ENCODE measurements around the gene PPP3R1.
"Not testable (repeated sequence)": the region's sequence is repeated elsewhere in the genome, so short reads cannot be mapped to it uniquely, and the experiment has no call there.

The PPP3R1 gene

GRCh38 chr2:68185541-68186164, 66.7 kb downstream of the PPP3R1 start:
- peak; percentile 70 for DNase-seq

GRCh38 chr2:68182902-68183301, 69.4 kb downstream of the PPP3R1 start:
- DNase-seq, result no peak

- DNase-seq, result no peak
Observed at GRCh38 chr2:68178954-68179627, 73.2 kb downstream of the PPP3R1 start.

- DNase-seq, result no peak
Observed at GRCh38 chr2:68178432-68178831, 73.9 kb downstream of the PPP3R1 start.

GRCh38 chr2:68177541-68177940, 74.8 kb downstream of the PPP3R1 start:
- DNase-seq, result no peak

GRCh38 chr2:68176657-68177056, 75.7 kb downstream of the PPP3R1 start:
- DNase-seq, result no peak

- not testable (repeated sequence) for DNase-seq
Observed at GRCh38 chr2:68175210-68175609, 77.1 kb downstream of the PPP3R1 start.

GRCh38 chr2:68172990-68173700, 79.2 kb downstream of the PPP3R1 start:
- DNase-seq, result no peak

GRCh38 chr2:68172521-68172920, 79.8 kb downstream of the PPP3R1 start:
- no peak for DNase-seq

GRCh38 chr2:68171684-68172083, 80.6 kb downstream of the PPP3R1 start:
- no peak for DNase-seq

GRCh38 chr2:68171146-68171545, 81.2 kb downstream of the PPP3R1 start:
- DNase-seq, result no peak

- no peak for DNase-seq
Observed at GRCh38 chr2:68169308-68169707, 83.0 kb downstream of the PPP3R1 start.

GRCh38 chr2:68167186-68167585, 85.1 kb downstream of the PPP3R1 start:
- no peak for DNase-seq

- no peak for DNase-seq
Observed at GRCh38 chr2:68163641-68164040, 88.7 kb downstream of the PPP3R1 start.

- DNase-seq, result no peak
Observed at GRCh38 chr2:68158134-68158447, 94.2 kb downstream of the PPP3R1 start.

- DNase-seq, result peak; percentile 98
Observed at GRCh38 chr2:68157402-68158133, 94.8 kb downstream of the PPP3R1 start, which contains the start of gene PNO1. Gene PNO1, plus strand, starts transcription at chr2:68157888. Its CDS starts 47 bp downstream, at chr2:68157935.

GRCh38 chr2:68157002-68157401, 95.3 kb downstream of the PPP3R1 start:
- DNase-seq, result no peak

- no peak for DNase-seq
Observed at GRCh38 chr2:68156419-68156818, 95.9 kb downstream of the PPP3R1 start.

- DNase-seq, result no peak
Observed at GRCh38 chr2:68155618-68156017, 96.7 kb downstream of the PPP3R1 start.

GRCh38 chr2:68152681-68153347, 99.5 kb downstream of the PPP3R1 start:
- DNase-seq, result peak; percentile 4

- no peak for DNase-seq
Observed at GRCh38 chr2:68151037-68151436, 101.3 kb downstream of the PPP3R1 start.

GRCh38 chr2:68141875-68142274, 110.5 kb downstream of the PPP3R1 start:
- no peak for DNase-seq
